Peyer's patch (tissue), 4 donors: Measurements from ENCODE around the gene METTL24.

Experiments used
- POLR2A ChIP-seq, 2 donors: fragments of 450-650 bp; IDR thresholded peaks; one replicate each; pipeline ENCODE4 v1.5.1; 2017; ENCODE audit warnings: antibody characterized with exemption in 2 of 2, mild to moderate bottlenecking in 2 of 2, moderate library complexity in 2 of 2
- TF ChIP-seq, protein P1 (sequence below), 6 experiments: fragments of 450-650 bp in 4 of 6; fragments of 200-600 bp in 2 of 6; sonication (generic) in 1 of 6; IDR thresholded peaks; one replicate each; pipeline ENCODE4 v1.5.1; 2017 to 2019; ENCODE audit warnings: antibody characterized with exemption in 6 of 6, mild to moderate bottlenecking in 3 of 6, moderate library complexity in 1 of 6

DNA sequence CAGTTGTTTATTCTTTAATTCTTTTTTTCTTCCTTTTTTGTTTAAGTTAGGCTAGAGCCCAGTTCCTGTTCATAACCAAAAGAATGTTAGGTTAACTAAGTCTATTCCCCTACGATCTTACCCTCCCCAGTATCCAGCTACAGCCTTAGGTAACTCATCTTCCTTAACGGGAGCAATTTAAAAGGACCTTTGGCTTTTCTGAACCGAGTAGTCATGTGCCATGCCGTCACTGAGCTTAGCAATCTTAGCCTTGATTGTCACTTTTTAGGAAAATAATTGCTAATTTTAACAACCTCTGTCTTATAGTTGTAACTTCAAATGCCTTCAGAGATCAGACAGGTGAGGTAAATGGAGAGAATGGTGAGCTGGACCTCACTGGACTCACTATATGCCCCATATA, 6.2 kb downstream of the METTL24 start:
- TF ChIP-seq, protein P1, sequence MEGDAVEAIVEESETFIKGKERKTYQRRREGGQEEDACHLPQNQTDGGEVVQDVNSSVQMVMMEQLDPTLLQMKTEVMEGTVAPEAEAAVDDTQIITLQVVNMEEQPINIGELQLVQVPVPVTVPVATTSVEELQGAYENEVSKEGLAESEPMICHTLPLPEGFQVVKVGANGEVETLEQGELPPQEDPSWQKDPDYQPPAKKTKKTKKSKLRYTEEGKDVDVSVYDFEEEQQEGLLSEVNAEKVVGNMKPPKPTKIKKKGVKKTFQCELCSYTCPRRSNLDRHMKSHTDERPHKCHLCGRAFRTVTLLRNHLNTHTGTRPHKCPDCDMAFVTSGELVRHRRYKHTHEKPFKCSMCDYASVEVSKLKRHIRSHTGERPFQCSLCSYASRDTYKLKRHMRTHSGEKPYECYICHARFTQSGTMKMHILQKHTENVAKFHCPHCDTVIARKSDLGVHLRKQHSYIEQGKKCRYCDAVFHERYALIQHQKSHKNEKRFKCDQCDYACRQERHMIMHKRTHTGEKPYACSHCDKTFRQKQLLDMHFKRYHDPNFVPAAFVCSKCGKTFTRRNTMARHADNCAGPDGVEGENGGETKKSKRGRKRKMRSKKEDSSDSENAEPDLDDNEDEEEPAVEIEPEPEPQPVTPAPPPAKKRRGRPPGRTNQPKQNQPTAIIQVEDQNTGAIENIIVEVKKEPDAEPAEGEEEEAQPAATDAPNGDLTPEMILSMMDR (IDR thresholded peaks at IDR 0.05) = no peak
- TF ChIP-seq POLR2A (IDR thresholded peaks at IDR 0.05) = no peak
